HG03460 (cell line): ENCODE measurements around the gene WDR49.

Source experiments
- ATAC-seq: cut with Tn5 transposase; IDR thresholded peaks from one replicate; pipeline ENCODE4 v1.9.1; 2021; ENCODE audit not compliant: unreplicated experiment

The WDR49 gene

DNA sequence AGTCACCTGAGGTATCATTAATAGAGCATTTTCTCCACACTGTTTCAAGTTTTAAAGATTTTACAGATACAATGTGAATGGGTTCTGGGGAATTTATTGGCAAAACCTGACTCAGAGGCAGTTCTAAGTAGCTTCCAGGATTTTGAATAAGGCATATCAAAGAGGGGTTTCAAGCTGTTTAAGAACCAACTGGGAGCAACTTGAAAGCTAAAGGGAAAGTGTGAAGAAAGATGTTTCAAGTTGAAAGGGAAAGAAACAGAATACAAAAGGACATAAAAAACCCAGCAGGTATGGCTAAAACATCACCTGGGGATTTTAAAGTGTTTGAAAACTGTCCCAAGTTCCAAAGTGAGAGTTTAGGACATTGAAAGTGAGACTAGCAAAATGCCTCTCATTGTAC, 162.1 kb downstream of the WDR49 start:
- no peak for ATAC-seq

DNA sequence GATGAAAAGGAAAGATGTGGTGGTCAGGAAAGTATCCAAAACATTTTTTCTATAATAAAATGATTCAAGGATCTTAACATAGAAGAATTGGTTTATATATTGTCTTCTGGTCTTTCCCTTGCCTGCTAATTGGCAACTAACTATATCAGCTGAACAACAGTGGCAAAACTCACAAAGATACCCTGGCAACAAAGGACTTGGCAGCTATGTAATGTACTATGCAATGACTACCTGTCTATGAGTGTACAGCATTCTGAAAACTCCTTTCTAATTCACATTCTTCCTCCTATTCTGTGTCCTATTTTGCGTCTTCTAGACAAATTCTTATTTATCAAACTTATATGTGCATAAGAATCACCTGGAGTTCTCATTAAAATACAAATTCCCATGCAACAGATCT, 164.2 kb downstream of the WDR49 start:
- ATAC-seq: no peak

DNA sequence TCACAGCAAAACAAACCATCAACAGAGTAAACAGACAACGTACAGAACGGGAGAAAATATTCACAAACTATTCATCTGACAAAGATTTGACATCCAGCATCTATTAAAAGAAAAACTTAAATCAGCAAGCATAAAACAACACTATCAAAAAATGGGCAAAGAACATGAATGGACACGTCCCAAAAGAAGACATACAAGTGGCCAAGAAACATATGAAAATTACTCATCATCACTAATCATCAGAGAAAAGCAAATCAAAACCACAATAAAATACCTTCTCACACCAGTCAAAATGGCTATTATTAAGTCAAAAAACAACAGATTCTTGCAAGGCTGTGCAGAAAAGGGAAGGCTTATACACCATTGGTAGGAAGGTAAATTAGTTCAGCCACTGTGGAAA, 166.2 kb downstream of the WDR49 start:
- no peak for ATAC-seq

DNA sequence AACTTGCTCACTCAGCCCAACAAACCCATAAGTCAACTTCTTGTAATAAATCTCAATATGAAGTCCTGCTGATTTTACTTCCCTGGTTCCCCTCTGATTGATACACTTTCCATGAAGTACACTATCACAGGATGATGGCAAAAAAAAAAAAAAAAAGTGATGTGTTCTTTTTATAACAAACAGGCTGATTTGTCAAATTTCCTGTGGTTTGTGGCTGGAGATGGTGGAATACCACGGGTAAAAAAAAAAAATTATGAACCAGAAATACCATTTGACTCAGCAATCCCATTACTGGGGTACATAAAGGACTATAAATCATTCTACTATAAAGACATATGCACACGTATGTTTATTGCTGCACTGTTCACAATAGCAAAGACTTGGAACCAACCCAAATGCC, 169.2 kb downstream of the WDR49 start:
- no peak for ATAC-seq

DNA sequence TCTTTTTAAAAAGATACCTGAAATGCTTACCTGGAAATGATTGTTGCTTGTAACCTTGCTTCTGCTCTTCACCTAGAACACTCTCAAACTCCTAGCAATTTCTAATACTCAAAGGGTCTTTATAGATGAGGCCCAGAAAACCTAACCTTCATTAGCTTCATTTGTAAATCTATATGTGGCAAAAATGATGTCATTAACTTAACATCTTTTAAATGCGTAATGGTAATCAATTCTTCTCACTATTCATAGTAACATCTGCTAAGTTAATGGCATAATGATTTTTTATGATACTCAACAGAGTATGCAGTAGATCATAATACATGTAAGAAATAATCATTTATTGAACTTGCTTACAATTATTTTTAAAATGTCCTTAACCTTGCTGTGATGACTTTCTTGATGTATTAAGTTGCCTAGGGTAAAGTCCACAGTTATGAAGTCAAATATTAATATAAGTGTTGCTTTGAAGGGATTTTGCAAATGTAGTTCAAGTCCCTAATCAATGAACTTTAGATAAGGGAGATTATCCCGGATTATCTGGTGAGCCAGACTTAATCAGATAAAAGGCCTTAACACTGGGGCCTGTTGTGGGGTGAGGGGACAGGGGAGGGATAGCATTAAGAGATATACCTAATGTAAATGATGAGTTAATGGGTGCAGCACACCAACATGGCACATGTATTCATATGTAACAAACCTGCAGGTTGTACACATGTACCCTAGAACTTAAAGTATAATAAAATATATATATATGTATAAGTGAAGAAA, 169.8 kb downstream of the WDR49 start:
- no peak for ATAC-seq

DNA sequence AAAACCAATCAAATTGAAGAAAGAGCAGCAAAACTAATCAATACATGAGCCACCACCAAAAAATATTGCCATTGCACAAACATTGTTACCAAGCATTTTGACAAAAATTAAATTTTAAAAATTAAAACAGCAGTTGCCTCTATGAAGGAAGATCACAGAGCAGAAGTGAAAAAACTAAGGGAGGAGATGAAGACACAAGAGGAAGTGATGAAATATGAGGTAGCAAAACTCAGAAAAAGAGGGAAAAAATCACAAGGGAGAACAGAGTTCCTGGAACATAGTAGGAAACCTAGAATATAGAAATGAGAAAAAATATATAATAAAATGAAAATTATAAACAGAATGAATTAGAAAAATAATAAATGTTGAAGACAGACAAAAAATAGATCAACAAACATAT, 172.6 kb downstream of the WDR49 start:
- ATAC-seq: no peak

DNA sequence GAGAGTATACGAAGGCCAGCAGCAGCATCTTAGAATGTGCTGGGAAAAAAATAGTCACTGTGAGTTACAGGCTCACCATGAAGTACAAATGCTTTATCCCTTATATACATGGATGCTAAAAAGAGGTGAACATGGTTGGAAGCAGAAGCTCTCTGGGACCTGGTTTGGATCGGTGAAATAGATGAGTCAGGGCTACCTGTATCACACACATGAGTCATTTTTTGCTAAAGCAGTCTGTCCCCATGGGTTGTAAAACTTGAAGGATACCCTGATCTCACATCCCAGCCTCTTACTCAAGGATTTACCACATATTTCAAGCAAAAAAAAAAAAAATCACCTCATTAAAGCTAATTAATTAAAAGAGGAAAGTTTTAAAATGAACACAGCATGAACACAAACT, 173.0 kb downstream of the WDR49 start:
- no peak for ATAC-seq

DNA sequence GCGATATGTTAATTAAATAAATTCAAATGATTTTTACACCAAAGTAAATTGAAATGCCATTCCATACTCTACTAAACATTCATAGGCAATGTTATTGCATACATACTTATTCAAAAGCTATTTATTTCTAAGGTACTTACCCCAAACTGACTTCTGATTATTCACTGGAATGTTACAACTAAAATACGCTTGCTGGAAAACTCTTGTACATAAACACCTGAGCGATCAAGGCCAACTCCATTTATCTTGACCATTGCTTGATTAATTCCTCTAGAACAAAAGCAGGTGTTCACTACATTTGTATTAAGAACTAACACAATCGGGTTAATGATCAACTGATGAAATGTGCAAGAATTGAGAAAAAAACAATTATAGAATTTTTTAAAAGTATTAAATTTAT, 179.9 kb downstream of the WDR49 start, which contains the start of gene SERPINI2:
SERPINI2 (minus strand) TSS at position 180 of the 400 bp plus-strand sequence. CDS start 2,208 bp downstream, outside the sequence.
- no peak for ATAC-seq

DNA sequence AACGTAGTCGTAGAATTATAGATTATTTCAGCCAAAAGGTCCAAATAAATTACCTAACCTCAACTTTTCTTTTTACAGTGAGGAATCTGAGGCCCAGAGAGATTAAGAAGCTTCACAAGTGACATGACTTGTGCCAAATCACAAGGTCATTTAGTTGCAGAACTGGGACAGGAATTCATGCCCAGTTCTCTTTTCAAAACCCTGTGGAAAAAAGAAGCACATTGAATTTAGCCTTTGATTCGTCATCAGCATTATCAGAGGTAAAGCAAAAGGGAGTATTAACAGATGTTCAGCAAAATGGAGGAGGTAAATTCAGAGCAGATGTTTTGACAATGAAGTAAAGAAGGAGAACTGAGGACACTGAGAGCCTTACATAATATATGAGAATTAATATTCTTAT, 184.4 kb downstream of the WDR49 start:
- ATAC-seq: no peak

DNA sequence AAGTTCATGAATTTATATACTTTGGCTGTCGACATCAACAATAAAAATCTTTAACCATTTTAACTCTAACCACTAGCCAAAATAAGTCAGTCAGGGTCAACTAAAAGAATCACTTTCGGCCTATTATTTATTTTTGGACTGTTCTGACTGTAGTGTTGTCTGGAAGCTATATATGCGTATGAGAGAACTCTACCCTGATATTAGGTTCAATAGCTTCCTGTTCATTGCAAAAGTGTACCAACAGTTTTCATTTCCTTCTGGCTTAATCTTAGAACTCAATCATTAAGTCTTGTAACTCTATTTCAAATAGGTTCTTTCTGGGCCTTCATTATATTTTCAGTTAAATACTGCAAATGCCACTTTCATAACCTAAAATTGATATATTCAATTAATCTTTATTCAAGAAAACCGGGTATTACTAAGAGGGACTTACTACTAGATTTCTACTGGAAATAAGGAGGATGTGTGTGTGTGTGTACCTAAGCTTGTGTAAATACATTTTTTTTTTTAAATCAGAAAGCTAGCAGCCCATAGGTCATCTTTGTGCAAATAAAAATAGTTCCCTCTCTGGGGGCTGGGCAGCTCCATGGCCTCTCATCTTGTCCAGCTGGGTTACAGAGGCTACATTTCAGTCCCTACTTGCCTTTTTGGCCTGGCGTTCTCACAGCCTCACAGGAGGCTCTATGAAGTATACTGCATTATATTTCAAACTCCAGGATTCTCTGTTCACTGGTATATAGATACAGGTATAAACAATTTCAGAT, 185.7 kb downstream of the WDR49 start:
- ATAC-seq: no peak

DNA sequence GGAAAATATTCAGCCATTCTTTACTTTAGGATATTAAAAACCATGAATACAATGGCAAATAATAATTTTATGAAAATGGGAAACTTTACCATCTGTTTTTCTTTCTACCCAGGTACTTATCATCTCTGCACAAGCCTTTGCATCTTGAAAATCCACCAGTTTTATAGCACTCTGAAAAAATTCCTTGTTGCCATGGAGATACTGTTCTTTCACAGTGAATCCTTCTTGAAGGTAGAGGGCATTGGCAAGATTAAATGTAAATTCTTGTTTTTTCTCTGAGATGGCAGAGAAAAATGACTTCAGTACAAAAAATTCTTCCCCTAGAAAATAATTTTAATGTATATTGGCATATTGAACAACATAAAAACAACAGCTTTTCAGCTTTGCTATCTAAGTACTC, 186.8 kb downstream of the WDR49 start:
- no peak for ATAC-seq

DNA sequence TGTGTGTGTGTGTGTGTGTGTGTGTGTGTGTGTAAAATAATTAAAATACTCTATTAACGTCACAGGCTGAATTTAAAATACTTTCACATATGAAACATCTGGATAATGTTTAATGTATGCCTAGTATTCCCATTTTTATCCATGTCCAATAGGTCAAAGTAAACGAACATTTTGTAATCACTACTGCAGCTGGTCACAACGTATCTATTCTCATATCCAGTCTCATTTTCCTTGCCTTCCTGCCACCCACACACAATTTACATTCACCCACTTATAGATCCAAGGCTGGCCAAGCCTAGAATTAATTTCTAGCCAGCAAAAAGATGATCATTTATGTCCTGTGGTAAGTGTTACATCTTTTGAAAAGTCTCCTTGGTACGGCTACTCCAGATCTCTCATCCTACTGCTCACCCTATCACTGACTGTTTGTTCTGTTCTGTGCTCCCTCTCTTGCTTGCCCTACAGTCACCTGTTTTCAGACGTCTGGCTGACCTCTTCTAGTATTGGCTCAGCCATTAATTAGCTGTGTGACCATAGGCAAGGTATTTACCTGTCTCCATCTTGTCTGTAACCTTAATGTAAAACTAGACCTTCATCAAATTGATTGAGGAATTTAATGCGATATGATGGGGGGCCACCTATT, 197.5 kb downstream of the WDR49 start:
- no peak for ATAC-seq

DNA sequence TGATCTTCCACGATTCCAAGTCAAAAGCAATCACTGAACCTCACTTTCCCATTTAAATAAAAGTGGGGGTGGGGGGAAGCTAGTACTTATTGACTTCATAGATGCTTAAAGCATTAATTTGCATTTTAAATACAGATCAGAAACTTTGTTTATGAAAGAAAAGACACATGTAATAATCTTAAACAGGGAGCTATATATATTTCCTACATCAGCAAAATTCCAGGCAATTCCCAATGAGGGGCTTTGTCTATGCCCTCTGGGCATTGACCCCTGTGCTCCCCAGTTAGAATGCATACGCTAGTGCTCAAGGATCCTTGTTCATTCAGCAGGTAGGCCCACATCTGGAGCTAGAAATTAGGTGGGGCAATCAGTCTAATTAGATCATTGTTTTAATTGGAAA, 199.9 kb downstream of the WDR49 start:
- no peak for ATAC-seq

DNA sequence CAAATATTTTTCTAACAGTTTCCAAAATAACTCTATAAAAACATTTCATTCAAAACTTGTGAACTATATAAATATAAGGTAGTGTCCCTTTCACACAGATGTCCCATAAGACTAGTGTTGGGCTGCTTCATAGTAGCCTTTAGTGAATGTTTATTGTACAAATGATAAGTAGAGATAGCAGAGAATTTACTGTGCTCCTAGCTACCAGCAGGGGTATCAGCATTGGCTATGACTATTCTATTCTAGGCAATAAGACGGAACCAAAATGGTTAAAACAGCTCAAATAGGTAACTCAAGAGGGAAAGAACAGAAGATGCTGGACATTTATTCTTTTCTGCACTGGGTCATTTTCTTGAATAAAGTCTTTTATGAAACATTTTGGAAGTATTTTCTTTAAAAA, 202.5 kb downstream of the WDR49 start:
- no peak for ATAC-seq

DNA sequence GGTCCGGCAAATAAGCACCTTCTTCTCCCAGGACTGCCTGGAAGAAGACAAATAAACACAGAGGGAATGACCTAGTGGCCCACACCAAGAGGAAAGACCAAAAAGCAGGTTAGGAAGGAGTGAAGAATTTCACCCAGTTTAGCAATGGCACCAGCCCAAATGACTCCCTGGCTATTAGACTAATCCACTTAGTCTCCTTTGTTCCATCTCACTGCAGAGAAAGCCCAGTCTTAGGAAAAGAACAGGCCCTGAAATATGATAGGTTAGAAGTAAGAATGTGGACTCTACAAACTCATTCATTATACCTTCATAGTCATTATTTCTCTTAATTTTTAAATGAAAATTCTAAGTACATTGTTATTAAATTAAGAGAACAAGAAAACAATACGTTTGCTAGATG, 203.1 kb downstream of the WDR49 start:
- no peak for ATAC-seq

DNA sequence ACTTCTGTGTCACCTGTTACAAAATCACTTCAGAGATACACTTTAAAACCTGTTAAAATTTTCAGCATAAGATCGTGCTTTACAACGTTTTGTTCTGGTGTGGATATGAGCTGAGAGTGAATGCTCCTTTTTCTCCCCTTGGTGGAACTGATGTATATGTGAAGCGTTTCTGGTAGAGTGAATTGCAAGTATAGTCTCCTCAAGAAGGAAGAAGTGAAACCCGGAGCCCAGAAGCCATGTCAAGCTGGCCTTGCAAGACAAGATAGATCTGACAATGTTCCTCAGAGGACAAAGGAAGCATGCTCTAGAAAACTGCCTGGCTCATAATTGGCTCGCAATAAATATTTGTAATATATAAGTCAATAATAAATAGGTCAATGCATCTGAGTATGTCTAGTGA, 203.5 kb downstream of the WDR49 start:
- ATAC-seq: no peak

DNA sequence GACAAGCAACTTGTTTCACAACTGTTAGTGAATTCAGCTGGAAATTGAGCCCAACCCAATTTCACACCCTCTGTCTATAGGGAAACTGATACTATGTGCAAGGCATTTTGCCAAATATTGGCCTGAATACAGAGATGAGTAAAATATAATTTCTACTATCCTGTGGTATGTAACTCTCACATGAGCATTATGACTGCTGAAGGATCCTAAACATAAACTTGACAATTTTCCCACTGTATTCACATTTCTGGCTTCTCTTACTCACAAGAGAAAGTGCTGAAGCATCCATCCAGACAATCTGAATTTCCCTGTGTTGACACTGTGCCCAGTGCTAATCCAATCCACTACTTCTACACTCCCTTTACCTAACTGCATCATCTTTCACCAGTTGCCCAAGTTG, 208.3 kb downstream of the WDR49 start:
- ATAC-seq: no peak

DNA sequence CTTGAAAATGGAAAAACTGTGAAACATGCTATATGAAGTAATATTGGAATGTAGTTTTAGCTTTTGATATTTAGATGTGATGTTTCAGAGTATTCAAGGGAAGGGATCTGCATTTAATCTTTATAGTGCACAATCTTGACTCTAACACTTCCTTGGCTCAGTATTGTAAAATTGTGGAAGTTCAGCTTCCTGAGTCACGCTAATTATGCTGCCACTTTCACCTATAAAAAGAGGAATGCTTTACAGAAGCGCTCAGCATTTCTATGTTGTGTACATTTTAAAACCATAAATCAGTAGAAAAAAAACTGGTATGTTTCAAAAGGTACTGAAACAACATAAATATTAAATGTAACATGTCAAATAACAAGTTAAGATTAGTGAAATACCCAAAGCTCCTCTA, 212.5 kb downstream of the WDR49 start:
- ATAC-seq: no peak

DNA sequence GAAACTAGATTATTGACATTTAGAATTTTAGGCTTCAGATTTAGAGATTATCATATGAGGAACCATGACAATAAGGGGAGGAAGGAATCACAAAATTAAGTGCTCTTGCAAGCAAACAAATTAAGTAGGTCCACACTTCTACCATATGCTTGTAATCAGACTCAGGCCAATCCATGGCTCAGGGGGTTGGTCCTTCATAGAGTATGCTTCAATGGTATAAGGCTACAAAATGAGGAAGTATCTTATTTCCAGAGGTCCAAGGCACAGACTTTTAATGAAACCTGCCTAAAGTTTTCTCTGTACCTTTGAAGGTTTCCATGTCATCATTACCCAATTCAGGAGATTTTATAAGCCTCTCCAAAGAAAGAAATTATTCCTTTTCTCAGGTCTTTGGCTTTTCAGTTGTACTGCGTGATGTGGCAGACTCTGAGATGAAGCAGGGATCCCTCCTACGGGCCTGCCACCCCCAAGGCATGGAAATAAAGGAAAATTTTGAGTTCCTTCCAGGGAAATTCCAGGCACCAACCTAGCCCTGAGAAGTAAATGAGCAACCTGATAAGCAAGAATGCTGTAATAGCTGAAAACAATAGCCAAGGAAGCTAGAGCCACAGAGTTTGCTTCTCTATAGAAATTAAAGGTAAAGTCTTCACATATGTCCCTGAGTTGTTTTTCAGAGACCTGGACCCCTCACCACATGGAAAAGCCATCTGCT, 216.2 kb downstream of the WDR49 start:
- ATAC-seq: no peak
